Neural cell (in vitro differentiated cells): Measurements from ENCODE around the gene CARS2. TPM values are rescaled to one million over a fixed set of nuclear protein-coding genes. Genes with fewer than 3 reads are reported as not detected.

Experiments
- H2AFZ ChIP-seq: fragments of 200-600, 300-800 bp; sonication (generic), shearing (Covaris generic); 2 replicates; pipeline ENCODE4 v1.6.0; 2014; ENCODE audit warnings: low read depth, mild to moderate bottlenecking, antibody characterized with exemption, low read length, moderate library complexity
- H3F3A ChIP-seq: fragments of 200-600 bp; shearing (Covaris generic); 2 replicates; pipeline ENCODE4 v1.6.1; 2016; ENCODE audit warnings: mild to moderate bottlenecking, moderate library complexity, mixed read lengths, antibody characterized with exemption, low read length; ENCODE audit not compliant: insufficient read depth, poor library complexity, severe bottlenecking
- H3K27ac ChIP-seq: fragments of 200-600, 300-800 bp; sonication (generic), shearing (Covaris generic); 2 replicates; pipeline ENCODE4 v1.5.1; 2014; ENCODE audit warnings: mild to moderate bottlenecking, low read length, moderate library complexity
- H3K27me3 ChIP-seq: fragments of 300-800, 200-600 bp; sonication (generic), shearing (Covaris generic); 2 replicates; pipeline ENCODE4 v1.6.0; 2014; ENCODE audit warnings: mild to moderate bottlenecking, low read depth, low read length, moderate library complexity; ENCODE audit not compliant: insufficient read depth
- H3K36me3 ChIP-seq: fragments of 300-800, 200-600 bp; sonication (generic), shearing (Covaris generic); 2 replicates; pipeline ENCODE4 v1.5.1; 2014; ENCODE audit warnings: mild to moderate bottlenecking, antibody characterized with exemption, low read length, moderate library complexity; ENCODE audit not compliant: insufficient read depth
- H3K4me2 ChIP-seq: fragments of 300-800, 200-600 bp; sonication (generic), shearing (Covaris generic); 2 replicates; pipeline ENCODE4 v1.6.0; 2014; ENCODE audit warnings: mild to moderate bottlenecking, low read length
- H3K4me3 ChIP-seq: fragments of 300-800, 200-600 bp; sonication (generic), shearing (Covaris generic); 2 replicates; pipeline ENCODE4 v1.5.1; 2014; ENCODE audit warnings: mild to moderate bottlenecking, low read length, moderate library complexity
- H3K79me2 ChIP-seq: fragments of 200-600 bp; shearing (Covaris generic); replicated peaks from 2 replicates; pipeline ENCODE4 v1.6.0; 2014; ENCODE audit warnings: mild to moderate bottlenecking, low read length, moderate library complexity; ENCODE audit not compliant: insufficient read depth
- H3K9ac ChIP-seq: fragments of 300-800, 200-600 bp; sonication (generic), shearing (Covaris generic); 2 replicates; pipeline ENCODE4 v1.6.1; 2016; ENCODE audit warnings: mild to moderate bottlenecking, low read length, mixed read lengths
- H3K9me2 ChIP-seq: fragments of 200-600 bp; shearing (Covaris generic); 2 replicates; pipeline ENCODE4 v1.6.1; 2016; ENCODE audit warnings: mild to moderate bottlenecking, low read length, mixed read lengths; ENCODE audit not compliant: insufficient read depth
- H3K9me3 ChIP-seq: fragments of 200-600, 300-800 bp; sonication (generic), shearing (Covaris generic); 2 replicates; pipeline ENCODE4 v1.6.1; 2016; ENCODE audit warnings: mild to moderate bottlenecking, mixed run types, low read length, moderate library complexity, mixed read lengths
- H4K20me1 ChIP-seq: fragments of 200-600 bp; shearing (Covaris generic); 2 replicates; pipeline ENCODE4 v1.6.1; 2016; ENCODE audit warnings: mild to moderate bottlenecking, mixed run types; ENCODE audit not compliant: insufficient read depth
- EZH2 ChIP-seq: fragments of 200-600, 300-800 bp; shearing (Covaris generic), sonication (generic); IDR thresholded peaks from 2 replicates; pipeline ENCODE4 v1.6.1; 2014; ENCODE audit warnings: antibody characterized with exemption, low read length, borderline replicate concordance, mild to moderate bottlenecking; ENCODE audit not compliant: insufficient read depth, poor library complexity, severe bottlenecking
- MXI1 ChIP-seq: fragments of 450-650 bp; conservative IDR thresholded peaks from 2 replicates; pipeline ENCODE4 v1.6.1; 2014; ENCODE audit warnings: antibody characterized with exemption, mild to moderate bottlenecking; ENCODE audit not compliant: poor library complexity, severe bottlenecking
- POLR2AphosphoS5 ChIP-seq: IDR thresholded peaks from 2 replicates; pipeline ENCODE4 v1.6.1; 2012
- RAD21 ChIP-seq: fragments of 450-650 bp; conservative IDR thresholded peaks from 2 replicates; pipeline ENCODE4 v1.6.1; 2014; ENCODE audit warnings: antibody characterized with exemption, mild to moderate bottlenecking, moderate library complexity
- TAF1 ChIP-seq: IDR thresholded peaks from 2 replicates; pipeline ENCODE4 v1.6.1; 2012; ENCODE audit warnings: low read depth
- polyA plus RNA-seq: library from polyadenylated mRNA; depleted of rRNA; stranded (reverse); fragments of >200 nt; gene quantifications from 2 replicates; pipeline ENCODE4 v1.2.3, GENCODE V29; 2014
- TF ChIP-seq, protein P1 (sequence below): IDR thresholded peaks from 2 replicates; pipeline ENCODE4 v1.6.1; 2012; ENCODE audit warnings: borderline replicate concordance
- TF ChIP-seq, protein P2 (sequence below): fragments of 450-650 bp; IDR thresholded peaks from 2 replicates; pipeline ENCODE4 v1.5.1; 2014; ENCODE audit warnings: antibody characterized with exemption, mild to moderate bottlenecking, moderate library complexity; ENCODE audit not compliant: poor library complexity, severe bottlenecking

Gene CARS2
- polyA plus RNA-seq, 1 donor from 2014 or later = 92.2 TPM

DNA sequence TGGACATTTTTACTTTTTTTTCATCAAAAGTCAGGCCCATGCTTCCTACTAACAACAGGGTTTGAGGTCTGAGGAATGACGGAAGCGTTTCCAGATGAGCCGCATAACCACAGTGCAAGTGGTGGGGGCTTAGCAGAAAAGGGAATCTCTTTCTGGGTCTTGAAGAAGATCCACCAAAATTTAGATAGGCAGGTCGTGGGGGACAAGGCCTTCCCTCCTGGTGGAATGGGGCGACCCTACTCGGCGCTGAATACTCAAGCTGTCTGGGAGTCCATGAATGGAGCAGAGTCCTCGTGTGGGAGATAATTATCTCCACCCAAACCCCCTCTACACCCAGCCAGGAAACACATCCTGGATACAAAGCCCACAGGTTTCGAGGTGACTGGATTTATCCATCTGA lies 36.9 kb downstream of the CARS2 start:
- Histone ChIP-seq H3K4me3 (no peak overlapping the region), H3F3A (no peaks in the 10 kb centered on the region), H3K9me2 (no peaks in the 10 kb centered on the region), H3K79me2 (no peaks in the 10 kb centered on the region), H3K27ac (no peak overlapping the region), H3K36me3 (no peaks in the 10 kb centered on the region), H3K27me3 (no peaks in the 10 kb centered on the region), H3K9me3 (no peaks in the 10 kb centered on the region), H4K20me1 (no peaks in the 10 kb centered on the region), H3K9ac (no peak overlapping the region), H3K4me2 (no peak overlapping the region), H2AFZ (no peak overlapping the region)
- TF ChIP-seq POLR2AphosphoS5 = no peak
- TF ChIP-seq, protein P1, sequence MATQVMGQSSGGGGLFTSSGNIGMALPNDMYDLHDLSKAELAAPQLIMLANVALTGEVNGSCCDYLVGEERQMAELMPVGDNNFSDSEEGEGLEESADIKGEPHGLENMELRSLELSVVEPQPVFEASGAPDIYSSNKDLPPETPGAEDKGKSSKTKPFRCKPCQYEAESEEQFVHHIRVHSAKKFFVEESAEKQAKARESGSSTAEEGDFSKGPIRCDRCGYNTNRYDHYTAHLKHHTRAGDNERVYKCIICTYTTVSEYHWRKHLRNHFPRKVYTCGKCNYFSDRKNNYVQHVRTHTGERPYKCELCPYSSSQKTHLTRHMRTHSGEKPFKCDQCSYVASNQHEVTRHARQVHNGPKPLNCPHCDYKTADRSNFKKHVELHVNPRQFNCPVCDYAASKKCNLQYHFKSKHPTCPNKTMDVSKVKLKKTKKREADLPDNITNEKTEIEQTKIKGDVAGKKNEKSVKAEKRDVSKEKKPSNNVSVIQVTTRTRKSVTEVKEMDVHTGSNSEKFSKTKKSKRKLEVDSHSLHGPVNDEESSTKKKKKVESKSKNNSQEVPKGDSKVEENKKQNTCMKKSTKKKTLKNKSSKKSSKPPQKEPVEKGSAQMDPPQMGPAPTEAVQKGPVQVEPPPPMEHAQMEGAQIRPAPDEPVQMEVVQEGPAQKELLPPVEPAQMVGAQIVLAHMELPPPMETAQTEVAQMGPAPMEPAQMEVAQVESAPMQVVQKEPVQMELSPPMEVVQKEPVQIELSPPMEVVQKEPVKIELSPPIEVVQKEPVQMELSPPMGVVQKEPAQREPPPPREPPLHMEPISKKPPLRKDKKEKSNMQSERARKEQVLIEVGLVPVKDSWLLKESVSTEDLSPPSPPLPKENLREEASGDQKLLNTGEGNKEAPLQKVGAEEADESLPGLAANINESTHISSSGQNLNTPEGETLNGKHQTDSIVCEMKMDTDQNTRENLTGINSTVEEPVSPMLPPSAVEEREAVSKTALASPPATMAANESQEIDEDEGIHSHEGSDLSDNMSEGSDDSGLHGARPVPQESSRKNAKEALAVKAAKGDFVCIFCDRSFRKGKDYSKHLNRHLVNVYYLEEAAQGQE = no peak

DNA sequence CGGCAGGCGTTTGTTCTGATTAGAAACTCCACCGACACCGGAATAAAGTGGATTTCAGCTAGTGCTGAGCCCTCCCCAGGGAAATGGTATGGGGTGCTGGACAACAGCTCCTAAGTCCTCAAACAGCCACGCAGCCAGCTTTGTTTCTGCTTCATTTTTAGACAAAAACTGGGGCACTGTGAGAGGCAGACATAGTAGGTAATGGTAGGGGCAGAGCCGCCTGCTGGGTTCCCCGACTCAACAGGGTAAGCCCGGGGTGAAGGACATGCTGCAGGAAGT lies 39.7 kb downstream of the CARS2 start:
- no peak overlapping the region for H3K27ac ChIP-seq
- no peaks in the 10 kb centered on the region for H3K79me2 ChIP-seq

DNA sequence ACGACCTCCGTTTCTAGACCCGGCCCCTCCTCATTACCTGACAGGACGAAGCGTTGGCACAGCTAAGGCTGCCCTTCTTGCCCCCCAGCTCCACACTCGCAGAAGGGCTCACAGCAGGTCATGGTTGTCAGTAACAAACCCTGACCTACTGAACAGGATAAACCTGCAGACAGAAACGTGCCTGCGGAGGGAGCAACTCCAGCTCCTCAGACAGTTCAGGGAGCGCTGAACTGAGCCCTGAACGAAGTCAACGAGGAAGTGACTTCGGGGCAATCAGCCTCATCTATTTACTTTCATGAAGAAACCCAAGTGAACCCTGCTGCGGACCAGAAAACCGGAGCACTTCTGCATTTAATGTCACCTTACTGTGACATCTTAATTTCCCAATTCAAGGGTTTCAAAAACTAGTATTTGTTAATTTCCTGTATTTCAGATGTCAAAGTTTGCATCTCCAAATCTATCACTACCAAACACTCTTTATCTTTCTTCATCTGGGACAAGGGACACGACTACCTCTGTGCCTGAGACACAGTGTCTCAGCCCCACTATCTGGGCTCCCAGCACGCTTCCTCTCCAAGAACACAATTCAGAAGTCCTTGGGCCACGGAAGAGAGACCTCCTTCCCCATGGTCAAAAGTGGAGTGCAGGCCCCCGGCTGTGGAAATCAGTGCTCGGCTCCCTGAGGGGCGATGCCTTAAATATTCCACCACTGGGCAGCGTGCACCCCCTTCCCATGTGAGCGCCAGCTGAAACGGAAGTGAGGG lies 40.2 kb downstream of the CARS2 start:
- H3K36me3 ChIP-seq = peaks cover 16% of the 10 kb centered on the region
- H3K9me2 ChIP-seq = no peaks in the 10 kb centered on the region
- H2AFZ ChIP-seq = no peak overlapping the region
- no peaks in the 10 kb centered on the region for H3K9me3 ChIP-seq
- H4K20me1 ChIP-seq = no peaks in the 10 kb centered on the region
- no peaks in the 10 kb centered on the region for H3F3A ChIP-seq
- no peak overlapping the region for H3K9ac ChIP-seq
- no peak overlapping the region for H3K4me3 ChIP-seq
- H3K79me2 ChIP-seq = no peaks in the 10 kb centered on the region
- H3K27me3 ChIP-seq = no peaks in the 10 kb centered on the region
- H3K27ac ChIP-seq = no peak overlapping the region
- no peak overlapping the region for H3K4me2 ChIP-seq
- TF ChIP-seq, protein P1 = no peak
- TF ChIP-seq TAF1 (no peak), EZH2 (no peak), RAD21 (no peak), POLR2AphosphoS5 (no peak)
- TF ChIP-seq, protein P2, sequence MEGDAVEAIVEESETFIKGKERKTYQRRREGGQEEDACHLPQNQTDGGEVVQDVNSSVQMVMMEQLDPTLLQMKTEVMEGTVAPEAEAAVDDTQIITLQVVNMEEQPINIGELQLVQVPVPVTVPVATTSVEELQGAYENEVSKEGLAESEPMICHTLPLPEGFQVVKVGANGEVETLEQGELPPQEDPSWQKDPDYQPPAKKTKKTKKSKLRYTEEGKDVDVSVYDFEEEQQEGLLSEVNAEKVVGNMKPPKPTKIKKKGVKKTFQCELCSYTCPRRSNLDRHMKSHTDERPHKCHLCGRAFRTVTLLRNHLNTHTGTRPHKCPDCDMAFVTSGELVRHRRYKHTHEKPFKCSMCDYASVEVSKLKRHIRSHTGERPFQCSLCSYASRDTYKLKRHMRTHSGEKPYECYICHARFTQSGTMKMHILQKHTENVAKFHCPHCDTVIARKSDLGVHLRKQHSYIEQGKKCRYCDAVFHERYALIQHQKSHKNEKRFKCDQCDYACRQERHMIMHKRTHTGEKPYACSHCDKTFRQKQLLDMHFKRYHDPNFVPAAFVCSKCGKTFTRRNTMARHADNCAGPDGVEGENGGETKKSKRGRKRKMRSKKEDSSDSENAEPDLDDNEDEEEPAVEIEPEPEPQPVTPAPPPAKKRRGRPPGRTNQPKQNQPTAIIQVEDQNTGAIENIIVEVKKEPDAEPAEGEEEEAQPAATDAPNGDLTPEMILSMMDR = no peak

More for the DNA sequence above, 39.7 kb downstream of the CARS2 start:
- no peaks in the 10 kb centered on the region for H3K9me3 ChIP-seq
- no peaks in the 10 kb centered on the region for H3F3A ChIP-seq
- H3K4me2 ChIP-seq = no peak overlapping the region
- no peaks in the 10 kb centered on the region for H4K20me1 ChIP-seq
- no peaks in the 10 kb centered on the region for H3K27me3 ChIP-seq
- H3K9me2 ChIP-seq = no peaks in the 10 kb centered on the region
- H3K9ac ChIP-seq = no peak overlapping the region
- no peak overlapping the region for H3K4me3 ChIP-seq
- H3K36me3 ChIP-seq = peaks cover 16% of the 10 kb centered on the region
- TF ChIP-seq MXI1 = no peak
- TF ChIP-seq TAF1 = no peak
- TF ChIP-seq, protein P1 = no peak
- TF ChIP-seq POLR2AphosphoS5 = no peak
- no peak overlapping the region for H2AFZ ChIP-seq
